NCI-H82 treated with DMSO at 0.1 percent for 48 hours (cell line): ENCODE results near the gene TMEM91.

Experiments used
- DNase-seq: peaks from one replicate; lab custom pipeline; 2025; ENCODE audit not compliant: unreplicated experiment; lab: John Stamatoyannopoulos, UW

Gene TMEM91

GRCh38 chr19:41409288-41409687 lies 33.0 kb downstream of the TMEM91 start:
- no peak for DNase-seq

GRCh38 chr19:41410336-41411054 lies 34.2 kb downstream of the TMEM91 start:
- no peak for DNase-seq

- no peak for DNase-seq
Measured at GRCh38 chr19:41411100-41411967, 35.0 kb downstream of the TMEM91 start.

DNA sequence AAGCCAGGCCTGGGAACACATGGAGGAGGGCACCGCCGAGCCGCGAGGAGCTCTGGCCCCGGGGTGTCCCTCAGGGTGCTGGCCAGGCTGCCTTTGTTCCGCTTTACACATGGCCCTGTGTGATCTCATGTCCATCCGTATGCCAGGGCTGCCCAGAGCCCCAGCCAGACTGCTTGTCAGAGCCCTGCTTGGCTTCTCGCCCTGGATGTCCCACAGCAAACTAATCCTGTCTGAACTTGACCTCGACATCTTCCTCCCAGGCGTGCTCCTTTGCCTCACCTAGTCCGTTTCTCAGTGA lies 35.6 kb downstream of the TMEM91 start:
- no peak for DNase-seq

DNA sequence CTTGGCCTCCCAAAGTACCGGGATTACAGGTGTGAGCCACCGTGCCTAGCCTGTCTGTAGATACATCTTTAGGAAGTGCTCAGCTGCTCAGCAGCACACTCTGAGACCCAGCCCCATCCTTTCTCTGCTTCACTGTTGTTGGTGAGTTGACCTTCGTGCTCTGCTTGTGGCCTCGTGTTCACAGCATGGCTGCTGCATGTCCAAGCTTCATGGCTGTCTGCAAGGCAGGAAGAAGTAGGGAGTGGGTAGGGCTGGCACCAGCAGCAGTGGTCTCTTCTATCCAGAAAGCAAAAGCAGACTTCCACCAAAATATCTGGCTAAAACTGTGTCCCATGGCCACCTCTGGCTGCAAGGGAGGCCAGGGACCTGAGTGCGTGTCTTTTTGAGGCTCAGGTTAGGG lies 36.6 kb downstream of the TMEM91 start:
- no peak for DNase-seq

GRCh38 chr19:41413947-41414346 lies 37.6 kb downstream of the TMEM91 start:
- no peak for DNase-seq

- no peak for DNase-seq
Measured at GRCh38 chr19:41414461-41414860, 38.1 kb downstream of the TMEM91 start.

DNA sequence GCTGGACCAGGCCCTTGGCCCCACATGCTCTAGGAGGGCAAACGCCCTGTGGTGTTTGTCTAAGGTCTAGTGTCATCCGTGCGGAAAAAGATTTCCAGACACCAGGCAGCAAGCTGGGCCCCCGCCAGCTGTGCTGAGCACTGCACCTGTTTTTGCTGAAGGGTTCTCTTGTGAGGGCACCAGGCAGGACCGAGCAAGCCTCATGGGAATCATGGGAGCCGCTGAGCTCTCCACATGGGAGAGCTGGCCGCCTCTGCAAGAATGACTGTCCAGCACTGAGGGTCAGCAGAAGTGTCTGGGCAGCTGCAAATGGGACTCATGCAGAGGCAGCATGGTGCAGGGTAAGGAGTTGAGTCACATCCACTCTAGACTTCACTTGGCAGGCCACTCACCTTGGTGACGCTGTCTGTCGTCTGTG lies 38.8 kb downstream of the TMEM91 start:
- DNase-seq: no peak

DNA sequence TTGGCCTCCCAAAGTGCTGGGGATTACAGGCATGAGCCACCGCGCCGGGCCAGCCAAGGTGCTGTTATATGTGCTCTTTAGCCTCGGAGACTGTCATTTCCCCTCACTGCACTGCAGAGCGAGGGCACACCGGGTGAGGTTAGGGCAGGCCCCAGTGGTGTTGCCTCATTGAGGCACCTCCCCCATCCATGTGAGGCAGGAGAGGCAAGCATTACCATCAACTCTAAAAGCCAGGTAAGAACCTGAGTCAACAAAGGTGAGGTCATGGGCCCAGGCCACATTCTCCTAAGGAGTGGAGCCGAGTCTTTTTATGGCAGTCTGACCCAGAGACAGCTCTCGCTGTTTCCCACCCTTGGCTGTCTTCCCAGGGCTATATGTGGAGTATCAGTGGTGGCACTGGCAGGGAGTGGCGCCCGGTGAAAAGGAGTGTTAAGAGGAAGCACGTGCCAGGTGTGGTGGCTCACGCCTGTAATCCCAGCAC lies 39.9 kb downstream of the TMEM91 start:
- no peak for DNase-seq

- no peak for DNase-seq
Measured at GRCh38 chr19:41420101-41420880, 44.0 kb downstream of the TMEM91 start.

- DNase-seq: no peak
Measured at GRCh38 chr19:41421314-41421713, 45.0 kb downstream of the TMEM91 start.

DNA sequence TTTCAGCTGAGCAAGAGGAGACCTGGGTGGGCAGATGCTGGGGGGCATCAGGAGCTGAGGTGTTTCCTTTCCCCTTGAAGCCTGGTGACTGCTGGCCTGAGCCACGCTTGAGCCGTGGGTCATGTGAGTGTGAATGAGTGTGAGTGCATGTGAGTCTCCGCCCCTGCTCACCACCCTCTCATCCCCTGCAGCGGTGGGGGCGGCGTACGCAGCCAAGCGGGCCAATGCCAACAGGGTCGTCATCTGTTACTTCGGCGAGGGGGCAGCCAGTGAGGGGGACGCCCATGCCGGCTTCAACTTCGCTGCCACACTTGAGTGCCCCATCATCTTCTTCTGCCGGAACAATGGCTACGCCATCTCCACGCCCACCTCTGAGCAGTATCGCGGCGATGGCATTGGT lies 45.6 kb downstream of the TMEM91 start:
- DNase-seq: no peak

- DNase-seq: no peak
Measured at GRCh38 chr19:41422456-41422855, 46.1 kb downstream of the TMEM91 start.

DNA sequence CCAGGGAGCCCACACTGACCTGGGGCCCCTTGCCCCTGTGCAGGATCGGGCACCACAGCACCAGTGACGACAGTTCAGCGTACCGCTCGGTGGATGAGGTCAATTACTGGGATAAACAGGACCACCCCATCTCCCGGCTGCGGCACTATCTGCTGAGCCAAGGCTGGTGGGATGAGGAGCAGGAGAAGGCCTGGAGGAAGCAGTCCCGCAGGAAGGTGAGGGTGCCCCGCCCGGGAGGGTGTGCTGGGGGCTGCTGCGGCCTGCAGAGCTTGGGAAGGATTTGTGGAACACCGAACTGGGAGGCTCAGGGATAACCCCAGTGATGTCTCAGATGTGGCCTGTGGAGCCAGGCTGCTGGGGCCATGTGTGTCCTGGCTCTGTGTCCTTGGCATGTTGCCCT lies 46.6 kb downstream of the TMEM91 start:
- DNase-seq: no peak

DNA sequence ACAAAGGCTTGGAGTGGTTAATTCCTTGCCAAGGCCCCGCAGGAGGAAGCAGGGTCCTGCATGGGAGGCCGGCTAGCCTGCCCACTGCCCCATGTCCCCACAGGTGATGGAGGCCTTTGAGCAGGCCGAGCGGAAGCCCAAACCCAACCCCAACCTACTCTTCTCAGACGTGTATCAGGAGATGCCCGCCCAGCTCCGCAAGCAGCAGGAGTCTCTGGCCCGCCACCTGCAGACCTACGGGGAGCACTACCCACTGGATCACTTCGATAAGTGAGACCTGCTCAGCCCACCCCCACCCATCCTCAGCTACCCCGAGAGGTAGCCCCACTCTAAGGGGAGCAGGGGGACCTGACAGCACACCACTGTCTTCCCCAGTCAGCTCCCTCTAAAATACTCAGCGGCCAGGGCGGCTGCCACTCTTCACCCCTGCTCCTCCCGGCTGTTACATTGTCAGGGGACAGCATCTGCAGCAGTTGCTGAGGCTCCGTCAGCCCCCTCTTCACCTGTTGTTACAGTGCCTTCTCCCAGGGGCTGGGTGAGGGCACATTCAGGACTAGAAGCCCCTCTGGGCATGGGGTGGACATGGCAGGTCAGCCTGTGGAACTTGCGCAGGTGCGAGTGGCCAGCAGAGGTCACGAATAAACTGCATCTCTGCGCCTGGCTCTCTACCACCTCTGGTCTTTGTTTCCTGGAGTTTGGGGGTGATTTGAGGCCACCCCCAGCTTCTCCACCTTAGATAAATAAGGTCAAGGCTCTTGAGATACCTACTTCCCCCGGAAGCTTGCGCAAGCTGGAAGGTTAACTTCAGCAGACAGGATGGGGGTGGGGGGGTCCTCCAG lies 48.2 kb downstream of the TMEM91 start:
- no peak for DNase-seq

DNA sequence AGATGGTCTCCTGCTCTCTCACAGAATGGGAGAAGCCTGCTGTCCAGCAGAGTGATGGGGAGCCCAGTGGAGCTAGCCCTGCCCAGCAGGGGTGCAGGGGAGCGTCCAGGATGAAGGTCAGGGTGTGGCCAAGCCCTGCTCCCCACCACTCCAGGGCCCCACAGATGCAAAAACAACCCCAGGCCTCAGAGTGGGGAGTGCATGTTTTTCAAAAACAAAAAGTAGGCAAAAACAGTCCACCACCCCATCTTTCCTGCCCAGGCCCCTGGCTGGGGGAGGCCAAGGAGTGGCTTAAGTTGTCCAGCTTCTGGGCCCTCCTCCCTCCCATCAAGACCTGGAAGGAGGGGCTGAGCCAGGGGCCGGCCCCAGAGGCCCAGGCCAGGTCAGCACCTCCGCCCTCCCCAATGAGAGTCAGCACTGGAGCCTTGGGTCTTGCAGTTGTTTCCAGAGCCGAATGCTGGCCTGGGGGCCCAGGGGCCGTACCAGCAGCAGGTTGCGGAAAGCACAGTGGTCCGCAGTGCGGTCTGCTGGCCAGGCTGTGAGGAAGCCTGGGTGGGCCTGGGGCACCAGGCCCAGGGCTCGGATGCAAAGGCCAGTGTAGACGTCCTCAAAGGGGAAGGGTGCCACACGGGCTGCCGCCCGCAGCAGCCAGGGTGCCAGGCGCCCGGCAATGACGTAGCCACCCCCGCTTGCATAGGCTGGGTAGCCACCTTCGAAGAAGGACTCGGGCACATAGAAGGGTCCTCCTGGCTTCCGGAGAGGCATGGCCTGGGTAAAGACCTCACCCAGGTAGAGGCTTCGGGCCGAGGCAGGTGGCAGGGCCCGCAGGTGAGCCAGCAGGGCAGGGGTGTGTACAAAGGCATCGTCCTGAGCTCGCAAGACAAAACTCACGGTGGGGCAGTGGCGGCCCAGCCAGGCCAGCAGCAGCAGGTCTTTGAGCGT lies 49.1 kb downstream of the TMEM91 start:
- DNase-seq: no peak

GRCh38 chr19:41426116-41426841 lies 49.9 kb downstream of the TMEM91 start:
- no peak for DNase-seq

DNA sequence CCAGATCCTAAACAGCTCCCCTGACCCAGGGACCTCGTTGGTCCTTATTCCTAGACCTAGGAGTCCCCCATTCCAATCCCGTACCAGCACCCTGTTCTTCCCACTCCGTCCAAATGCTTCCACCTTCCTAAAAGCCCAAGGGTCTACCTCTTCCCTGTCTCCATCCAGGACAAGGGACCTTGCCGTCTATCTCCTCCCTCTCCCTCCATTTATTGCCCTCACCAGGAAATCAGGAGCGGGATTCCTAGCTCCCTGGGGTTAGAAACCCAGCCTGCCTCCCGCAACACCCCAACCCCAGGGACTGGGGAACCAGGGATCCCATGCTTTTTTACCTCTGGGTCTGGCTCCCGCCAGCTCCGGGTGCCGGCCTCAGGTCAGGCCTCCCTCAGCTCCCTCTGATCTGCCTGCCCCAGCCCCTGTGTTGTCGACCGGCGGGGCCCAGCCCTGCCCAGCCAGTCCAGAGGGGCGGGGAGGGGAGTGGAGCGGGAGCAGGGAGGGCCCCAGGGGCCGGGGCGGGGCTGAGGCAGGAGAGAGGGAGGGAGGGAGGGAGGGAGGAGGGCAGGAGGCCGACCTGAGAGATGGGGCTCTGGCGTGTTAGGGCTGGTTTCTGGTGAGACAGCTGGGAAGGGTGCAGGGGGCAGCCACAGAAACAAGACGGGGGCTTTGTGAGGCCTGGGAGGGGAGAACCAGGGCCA lies 50.8 kb downstream of the TMEM91 start, which contains the start of gene B3GNT8:
Gene B3GNT8, minus strand, starts transcription at position 423 of the 695 bp plus-strand sequence. CDS start 596 bp downstream, outside the sequence.
- DNase-seq: no peak
